ENCODE results near the gene CLCNKB.
A peak's percentile ranks its signal among the peaks of the same experiment; 100 is the strongest.

CLCNKB gene

DNA sequence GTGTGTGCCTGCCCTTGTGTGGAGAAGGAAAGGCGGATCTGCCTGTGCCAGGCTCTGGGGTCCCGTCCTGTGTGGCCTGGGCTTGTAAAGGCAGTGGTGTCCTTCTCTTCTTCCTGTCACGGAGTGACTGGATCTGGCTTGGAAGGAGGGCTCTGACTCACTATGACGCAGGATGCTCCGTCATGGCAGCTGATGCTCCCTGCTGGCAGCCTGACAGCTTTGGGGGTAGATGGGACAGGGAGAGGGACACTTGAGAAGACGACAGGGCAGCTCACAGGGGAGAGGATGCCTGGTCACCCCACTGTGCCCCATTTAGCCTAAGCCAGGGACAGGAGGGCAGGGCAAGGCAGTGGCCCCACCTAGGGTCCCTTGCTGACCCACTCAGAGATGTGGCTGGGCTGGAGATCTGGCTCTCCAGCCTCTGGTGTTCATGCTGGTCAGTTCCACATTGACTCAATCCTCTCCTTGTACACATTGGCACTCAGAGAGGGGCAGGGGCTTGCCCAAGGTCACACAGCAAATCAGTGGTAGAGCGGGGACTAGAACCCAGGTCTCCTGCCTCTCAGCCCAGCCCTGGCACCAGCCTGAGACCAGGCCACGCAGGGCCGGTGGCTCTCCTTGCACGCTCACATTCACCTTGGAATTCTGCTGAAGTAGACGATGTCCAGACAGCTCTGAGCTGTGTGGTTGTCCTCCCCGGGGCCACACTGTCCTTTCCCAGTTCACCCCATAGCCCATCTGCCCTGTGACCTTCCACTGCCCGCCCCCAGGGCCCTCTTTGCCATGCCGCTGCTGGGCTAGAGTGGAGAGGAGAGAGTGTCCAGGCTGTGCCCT lies 32.7 kb downstream of the CLCNKB start:
- DNase-seq (ENCODE audit: low spot score), result no peak

- DNase-seq (ENCODE audit: low spot score), result no peak
Measured at GRCh38 chr1:16076865-16077238, 33.3 kb downstream of the CLCNKB start.

- no peak for DNase-seq (ENCODE audit: low spot score)
Measured at GRCh38 chr1:16077406-16078245, 34.0 kb downstream of the CLCNKB start.

DNA sequence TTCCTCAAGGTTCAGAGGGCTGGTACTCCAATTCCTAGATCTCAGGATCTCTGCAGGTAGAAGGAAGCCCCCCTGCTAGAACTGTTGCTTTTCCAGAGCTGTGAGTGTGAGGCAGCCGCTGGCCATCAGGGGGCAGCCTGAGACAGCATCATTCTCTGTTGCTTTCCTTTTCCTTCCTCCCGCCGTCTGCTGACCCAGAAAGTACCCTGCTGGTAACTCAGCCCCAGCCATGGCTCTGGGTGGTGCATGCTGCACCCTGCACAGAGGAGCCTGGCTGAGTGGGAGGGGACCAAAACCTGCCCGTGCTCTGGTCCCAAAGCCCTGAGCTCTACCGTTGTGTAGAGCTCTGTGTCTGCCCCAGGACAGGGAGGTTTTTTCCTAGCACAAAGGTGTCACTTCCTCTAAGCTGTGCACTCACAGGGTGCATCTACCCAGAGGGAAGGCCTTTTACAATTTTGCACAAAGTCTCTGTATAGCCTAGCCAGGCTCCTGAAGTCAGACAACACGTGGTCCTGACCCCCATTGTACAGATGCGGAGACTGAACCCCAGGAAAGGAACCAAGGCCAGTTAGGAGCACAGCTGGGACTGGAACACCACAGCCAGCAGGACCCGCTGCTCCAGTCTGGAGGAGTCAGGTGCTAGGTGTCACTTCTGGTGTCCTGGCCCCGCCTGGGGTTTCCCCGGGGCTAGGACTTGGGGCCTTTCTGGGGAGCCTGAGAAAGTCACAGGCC lies 35.5 kb downstream of the CLCNKB start:
- peak; percentile 51 for DNase-seq (ENCODE audit: low spot score)

DNA sequence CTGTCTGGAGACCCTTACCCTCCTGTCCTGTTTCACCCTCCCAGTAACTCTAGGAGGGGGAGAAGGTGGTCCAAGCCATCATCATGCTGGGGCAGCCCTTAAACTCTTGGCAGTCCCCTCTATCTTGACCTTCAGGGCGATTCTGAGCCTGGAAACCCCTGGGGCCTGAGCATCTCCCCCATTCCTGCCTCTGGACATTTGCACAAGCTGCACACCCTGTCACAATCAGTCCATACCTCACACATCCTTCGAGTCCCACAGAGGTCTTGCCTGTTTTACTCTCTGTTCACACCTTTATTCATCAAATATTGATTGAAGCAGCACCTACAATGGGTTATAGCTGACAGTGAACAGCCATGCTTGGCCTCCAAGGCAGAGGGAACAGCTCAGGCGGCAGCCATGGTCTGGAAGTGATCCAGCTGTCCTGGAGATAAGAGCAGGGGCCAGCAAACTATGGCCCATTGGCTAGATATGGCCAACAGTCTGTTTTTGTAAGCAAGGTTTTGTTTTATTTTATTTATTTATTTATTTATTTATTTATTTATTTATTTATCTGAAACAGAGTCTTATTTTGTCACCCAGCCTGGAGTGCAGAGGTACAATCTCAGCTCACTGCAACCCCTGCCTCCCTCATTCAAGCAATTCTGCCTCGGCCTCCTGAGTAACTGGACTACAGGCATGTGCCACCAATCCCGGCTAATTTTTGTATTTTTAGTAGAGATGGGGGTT lies 37.0 kb downstream of the CLCNKB start:
- no peak for DNase-seq (ENCODE audit: low spot score)

- no peak for DNase-seq (ENCODE audit: low spot score)
Measured at GRCh38 chr1:16081636-16082035, 38.1 kb downstream of the CLCNKB start.

GRCh38 chr1:16082283-16083038 lies 38.9 kb downstream of the CLCNKB start:
- peak; percentile 57 for DNase-seq (ENCODE audit: low spot score)

- no peak for DNase-seq (ENCODE audit: low spot score)
Measured at GRCh38 chr1:16083486-16083885, 39.9 kb downstream of the CLCNKB start.

GRCh38 chr1:16085522-16085921 lies 41.9 kb downstream of the CLCNKB start:
- no peak for DNase-seq (ENCODE audit: low spot score)

GRCh38 chr1:16087733-16088132 lies 44.2 kb downstream of the CLCNKB start:
- no peak for DNase-seq (ENCODE audit: low spot score)

DNA sequence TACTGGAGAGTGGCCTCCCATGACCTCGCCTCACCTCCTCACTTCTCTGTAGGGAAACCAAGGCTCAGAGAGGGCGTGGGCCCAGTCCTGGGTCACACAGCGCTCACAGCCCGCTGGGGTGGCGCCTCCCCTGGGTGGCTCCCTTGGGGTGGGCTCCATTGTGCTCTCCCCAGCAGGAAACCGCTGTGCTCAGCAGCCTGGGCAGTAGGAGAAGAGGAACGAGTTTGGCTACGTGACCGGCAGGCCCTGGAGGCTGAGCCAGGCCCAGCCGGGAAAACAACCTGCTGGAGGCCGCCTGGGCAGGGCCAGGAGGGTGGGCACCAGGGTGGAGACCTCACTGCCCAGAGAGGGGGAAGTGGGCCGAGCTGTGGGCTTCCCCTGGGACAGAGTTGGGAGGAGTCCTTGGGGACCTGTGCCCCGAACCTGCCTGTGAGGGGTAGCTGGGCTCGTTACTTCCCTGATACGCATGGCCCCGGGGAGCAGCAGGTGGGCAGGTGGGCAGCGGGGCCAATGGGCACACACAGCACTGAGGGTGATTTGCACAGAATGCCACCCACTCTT lies 44.8 kb downstream of the CLCNKB start:
- no peak for DNase-seq (ENCODE audit: low spot score)

DNA sequence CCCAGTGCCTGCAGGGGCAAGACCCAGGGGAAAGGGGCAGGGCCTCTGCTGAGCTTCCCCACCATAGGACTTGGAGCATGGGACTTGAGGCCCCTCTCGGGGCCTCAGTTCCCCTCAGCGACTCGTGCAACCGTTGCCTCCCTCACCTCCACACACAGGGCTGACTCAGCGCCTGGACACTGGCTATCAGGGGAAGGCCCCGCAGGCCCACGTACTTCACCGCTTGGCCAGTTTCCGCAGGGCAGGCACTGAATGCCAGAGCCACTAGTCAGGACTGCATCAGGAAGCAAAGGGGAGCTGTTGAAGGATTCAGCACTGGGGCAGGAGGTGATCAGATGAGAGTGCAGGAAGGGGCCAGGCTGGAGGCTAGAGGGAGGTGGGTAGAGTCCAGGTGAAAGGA lies 45.4 kb downstream of the CLCNKB start:
- no peak for DNase-seq (ENCODE audit: low spot score)

- no peak for DNase-seq (ENCODE audit: low spot score)
Measured at GRCh38 chr1:16090076-16090826, 46.7 kb downstream of the CLCNKB start.

DNA sequence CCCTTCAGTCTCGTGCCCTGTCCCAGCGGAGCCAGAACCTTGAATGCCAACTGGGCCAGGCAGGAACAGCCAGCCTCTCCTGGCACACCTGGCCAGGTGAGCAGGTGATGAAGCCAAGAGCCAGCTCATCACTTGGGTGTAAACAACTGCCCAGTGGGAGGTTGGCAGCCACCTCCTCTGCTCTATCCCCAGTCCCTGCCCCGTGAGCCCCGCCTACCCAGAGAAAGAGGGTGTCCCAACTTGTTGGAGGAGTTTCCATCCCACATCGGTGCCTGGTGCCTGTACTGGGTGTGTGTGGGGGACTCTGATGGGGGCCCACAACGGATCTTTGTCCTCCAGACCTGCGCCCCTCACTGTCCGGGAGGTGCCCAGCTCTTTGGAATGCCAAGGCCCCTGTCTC lies 47.7 kb downstream of the CLCNKB start:
- no peak for DNase-seq (ENCODE audit: low spot score)

- no peak for DNase-seq (ENCODE audit: low spot score)
Measured at GRCh38 chr1:16092097-16092922, 48.7 kb downstream of the CLCNKB start.

GRCh38 chr1:16092923-16093511 lies 49.4 kb downstream of the CLCNKB start:
- no peak for DNase-seq (ENCODE audit: low spot score)

- DNase-seq (ENCODE audit: low spot score), result no peak
Measured at GRCh38 chr1:16093611-16094010, 50.0 kb downstream of the CLCNKB start.

- DNase-seq (ENCODE audit: low spot score), result no peak
Measured at GRCh38 chr1:16094453-16095158, 51.0 kb downstream of the CLCNKB start.

Data from COLO829 (cell line).